ENCODE data around the gene DDX11.
"Not testable (repeated sequence)": the region's sequence is repeated elsewhere in the genome, so short reads cannot be mapped to it uniquely, and the experiment has no call there.

The DDX11 gene

DNA sequence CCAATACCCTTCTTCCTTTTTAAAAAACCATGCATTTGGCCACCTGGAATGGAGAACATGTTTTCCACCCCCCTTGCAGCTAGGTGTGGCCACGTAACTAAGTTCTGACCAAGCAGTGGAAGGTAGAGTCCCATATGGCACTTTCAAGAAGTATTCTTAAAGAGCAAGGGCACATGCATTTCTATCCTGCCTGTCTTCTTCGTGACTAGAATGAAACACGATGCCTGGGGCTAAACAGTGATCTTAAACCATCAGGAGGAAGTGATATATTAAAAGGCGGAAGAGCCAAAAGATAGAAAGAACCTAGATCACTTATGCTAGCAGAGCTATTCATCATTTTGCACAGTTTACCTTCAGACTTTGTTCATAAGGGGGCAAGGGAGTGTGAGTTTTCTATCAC lies 16.0 kb upstream of the DDX11 start:
- DNase-seq (ENCODE audit: insufficient read length, low spot score), result no peak
- FAIRE-seq, result no peak

DNA sequence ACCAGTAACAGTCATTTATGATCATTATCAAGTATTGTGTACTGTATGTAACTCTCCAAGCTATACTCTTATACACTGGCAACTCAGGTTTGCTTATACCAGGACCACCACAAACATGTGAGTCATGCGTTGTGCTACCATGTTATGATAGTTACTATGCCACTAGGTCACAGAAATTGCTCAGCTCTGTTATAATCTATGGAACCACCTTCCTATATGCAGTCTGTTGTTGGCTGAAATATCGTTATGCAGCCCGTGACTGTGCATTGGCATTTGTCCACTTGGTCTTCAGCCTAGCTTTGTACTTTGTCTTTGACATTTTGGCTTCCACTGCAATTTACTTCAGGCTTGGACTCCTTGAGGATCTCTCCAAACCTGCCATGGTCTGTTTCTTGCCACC lies 7.5 kb upstream of the DDX11 start:
- not testable (repeated sequence) for FAIRE-seq; DNase-seq (ENCODE audit: insufficient read length, low spot score)

DNA sequence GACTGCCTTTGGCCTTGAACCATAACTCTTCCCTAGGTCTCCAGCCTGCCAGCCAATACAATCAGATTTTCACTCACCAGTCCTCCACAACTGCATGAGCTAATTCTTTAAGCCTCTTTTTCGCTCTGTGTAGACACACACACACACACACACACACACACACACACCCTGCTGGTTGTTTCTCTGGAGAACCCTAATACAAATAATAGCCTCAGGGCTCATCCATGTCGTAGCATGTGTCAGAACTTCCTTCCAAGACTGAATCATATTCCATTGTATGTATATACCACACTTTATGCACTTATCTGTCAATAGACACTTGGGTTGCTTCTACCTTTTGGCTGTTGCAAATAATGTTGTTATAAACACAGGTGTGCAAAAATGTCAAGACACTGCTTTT lies 6.0 kb upstream of the DDX11 start:
- not testable (repeated sequence) for FAIRE-seq; DNase-seq (ENCODE audit: insufficient read length, low spot score)

DNA sequence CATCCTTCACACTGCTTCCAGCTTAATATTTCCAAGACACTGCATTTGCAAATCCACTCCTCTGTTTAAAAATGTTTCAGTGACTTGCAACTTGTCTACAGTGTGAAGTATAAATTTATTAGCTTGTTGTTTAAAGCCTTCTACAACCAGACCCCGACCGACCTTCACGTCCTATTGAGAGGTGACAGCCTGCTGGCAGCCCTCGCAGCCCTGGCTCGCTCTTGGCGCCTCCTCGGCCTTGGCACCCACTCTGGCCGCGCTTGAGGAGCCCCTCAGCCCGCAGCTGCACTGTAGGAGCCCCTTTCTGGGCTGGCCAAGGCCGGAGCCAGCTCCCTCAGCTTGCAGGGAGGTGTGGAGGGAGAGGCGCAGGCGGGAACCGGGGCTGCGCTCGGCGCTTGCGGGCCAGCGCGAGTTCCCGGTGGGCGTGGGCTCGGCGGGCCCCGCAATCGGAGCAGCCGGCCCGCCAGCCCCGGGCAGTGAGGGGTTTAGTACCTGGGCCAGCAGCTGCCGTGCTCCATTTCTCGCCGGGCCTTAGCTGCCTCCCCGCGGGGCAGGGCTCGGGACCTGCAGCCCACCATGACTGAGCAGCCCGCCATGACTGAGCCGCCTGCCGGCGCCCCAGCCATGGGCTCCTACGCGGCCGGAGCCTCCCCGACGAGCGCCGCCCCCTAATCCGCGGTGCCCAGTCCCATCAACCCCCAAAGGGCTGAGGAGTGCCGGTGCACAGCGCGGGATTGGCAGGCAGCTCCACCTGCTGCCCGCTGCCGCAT lies 2.5 kb upstream of the DDX11 start:
- not testable (repeated sequence) for FAIRE-seq

DNA sequence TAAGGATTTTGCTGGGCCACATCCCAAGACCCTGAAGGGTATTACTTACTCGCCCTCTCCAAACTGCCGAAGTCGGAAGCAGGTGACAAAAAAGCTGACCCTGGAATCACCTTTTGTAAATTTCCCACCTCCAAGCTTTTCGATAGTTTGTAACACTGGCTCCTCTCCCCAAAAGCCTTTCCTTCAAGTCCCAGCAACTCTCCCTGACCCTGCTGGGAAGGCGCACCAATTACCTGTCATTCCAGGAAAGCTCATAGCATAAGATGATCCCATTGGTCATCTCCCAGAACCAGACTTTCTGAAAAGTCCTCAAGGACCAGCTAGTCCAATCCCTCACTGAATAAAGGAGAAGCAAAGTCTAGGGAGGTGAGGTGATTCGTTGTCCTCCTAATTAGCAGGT lies 698 bp upstream of the DDX11 start:
- not testable (repeated sequence) for FAIRE-seq; DNase-seq (ENCODE audit: insufficient read length, low spot score)

More for the DNA sequence above, 2.5 kb upstream of the DDX11 start:
- not testable (repeated sequence) for DNase-seq (ENCODE audit: insufficient read length, low spot score)

DNA sequence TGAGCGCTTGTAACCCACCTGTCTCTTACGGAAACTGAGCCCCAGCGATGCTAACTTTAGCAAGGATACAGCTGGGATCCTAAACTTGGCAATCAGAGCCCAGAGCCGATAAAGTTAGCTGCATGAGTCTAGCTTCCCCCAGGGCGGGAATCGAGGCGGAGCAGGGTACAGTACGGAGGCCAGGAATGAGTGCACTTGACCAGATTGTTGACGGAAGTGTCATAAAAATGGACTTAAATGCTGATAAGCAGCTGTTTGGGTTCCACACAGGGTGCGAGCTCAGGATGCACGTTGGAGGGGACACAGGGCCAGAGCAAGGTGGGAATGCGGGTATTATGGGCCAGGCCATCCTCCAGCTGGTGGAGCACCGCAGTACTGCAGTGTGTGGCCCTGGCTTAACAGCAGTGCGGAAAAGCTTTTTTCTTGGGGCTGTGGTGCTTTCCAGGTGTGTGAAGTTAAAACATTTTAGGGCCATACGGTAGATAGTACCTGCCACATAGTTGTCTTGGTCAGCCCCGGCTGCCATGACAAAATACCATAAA lies 744 bp downstream of the DDX11 start:
- not testable (repeated sequence) for DNase-seq (ENCODE audit: insufficient read length, low spot score); FAIRE-seq

DNA sequence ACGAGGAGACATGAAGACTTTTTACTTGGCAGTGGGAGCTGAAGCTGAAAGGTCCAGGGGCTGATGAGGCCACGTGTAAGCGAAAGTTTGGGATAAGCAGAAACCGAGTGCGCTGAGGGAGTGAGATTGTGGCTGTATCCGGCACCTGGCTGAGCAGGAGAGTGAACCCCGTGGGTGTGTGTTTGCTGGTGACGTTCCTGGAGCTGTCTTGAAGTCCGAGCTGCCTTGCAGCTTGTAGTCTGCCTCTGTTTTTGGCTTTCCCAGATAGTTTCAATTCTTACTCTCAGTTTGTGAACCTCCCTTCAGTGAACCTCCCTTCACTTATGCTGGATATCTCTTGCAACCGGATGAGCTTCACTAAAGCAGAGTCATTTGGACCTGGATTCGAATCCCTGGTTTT lies 2.5 kb downstream of the DDX11 start:
- FAIRE-seq; DNase-seq (ENCODE audit: insufficient read length, low spot score): not testable (repeated sequence)

DNA sequence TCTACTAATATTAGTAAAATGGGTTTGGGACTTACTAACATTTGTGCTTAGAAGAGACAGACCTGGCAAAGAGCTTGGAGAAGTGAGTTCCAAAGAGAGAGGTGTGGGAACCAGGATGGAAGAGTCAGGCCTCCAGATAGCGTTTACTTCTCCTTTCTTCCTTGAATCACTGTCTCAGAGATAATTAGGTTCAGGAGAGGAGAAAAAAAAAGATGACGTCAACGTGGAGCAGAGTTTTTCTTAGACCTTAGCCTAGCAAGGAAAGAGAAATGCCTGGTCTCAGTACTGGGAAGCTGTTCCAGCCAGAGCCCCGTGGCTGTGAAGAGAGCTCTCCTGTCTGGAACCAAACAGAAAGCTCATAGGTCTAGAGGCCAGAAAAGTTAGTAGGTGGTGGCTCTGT lies 3.4 kb downstream of the DDX11 start:
- DNase-seq (ENCODE audit: insufficient read length, low spot score); FAIRE-seq: not testable (repeated sequence)

DNA sequence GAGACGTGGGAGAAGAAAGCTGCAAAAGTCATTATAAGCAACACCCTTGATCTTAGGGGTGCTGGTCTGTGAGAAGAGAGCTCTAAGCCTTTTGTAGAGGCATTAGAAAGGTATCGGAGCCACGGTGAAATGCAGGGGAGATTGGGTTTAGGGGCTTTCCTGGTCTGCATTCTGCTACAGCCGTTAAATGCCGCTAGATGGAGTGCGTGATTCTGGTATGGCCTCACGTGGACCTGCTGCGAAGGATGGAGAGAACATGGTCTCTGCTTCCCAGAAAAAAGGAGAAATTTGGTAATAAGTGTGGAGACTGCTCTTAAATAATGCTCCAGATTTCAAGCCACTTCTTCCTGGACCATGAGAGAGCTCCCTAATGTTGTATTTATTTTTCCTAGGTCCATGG lies 4.3 kb downstream of the DDX11 start:
- not testable (repeated sequence) for DNase-seq (ENCODE audit: insufficient read length, low spot score); FAIRE-seq

DNA sequence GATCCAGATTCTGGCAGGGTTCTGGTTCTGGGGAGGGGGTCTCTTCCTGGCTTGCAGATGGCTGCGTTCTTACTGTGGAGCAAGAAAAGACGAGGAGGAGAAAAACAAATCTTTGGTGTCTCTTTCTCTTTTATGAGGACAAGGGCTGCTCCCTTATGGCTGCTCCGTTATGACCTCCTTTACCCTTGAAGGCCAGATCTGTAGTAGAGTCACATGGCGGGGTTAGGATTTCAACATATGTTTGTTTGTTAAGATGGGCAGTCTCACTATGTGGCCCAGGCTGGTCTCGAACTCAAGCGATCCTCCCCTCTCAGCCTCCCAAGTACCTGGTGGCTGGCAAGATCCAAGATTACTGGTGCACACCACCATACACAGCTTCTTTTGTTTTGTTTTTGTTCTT lies 5.8 kb downstream of the DDX11 start:
- not testable (repeated sequence) for DNase-seq (ENCODE audit: insufficient read length, low spot score); FAIRE-seq

DNA sequence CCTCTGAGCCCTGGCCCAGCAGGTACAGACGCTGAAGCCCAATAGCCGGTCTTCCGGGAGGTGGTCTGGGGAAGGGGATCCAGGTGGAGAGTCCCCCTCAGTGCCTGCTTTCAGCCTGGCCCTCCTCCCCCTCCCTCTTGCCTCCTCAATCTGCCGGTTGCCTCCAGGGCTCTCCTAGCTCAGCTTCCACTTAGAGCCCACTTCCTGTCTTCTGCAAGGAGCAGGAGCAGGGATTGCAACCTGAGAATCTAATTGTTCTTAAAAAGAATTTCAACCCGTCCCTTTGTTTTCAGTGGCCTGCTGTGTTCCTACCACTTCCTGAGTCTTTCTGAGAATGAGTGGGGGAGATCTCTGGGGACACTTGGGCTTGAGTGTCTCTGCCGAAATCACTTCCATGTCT lies 6.6 kb downstream of the DDX11 start:
- FAIRE-seq; DNase-seq (ENCODE audit: insufficient read length, low spot score): not testable (repeated sequence)

DNA sequence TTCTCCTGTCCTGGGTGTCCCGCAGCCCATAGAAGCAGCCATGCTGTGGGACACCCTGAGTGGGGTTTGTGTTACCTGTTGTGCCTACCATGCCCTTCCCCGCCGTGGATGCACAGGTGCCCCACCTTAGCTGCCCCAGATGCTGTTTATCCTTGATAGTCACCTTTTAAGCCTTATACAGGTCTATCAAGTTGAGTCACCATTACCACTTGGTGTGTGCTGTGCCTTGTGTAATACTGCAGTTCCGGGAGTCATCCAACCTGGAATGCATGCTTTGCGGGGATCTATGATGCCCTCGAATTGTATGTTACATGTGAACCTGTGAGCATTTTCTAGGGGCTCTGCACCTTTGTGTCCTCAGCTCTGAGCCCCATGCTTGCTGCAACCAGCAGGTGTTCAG lies 7.6 kb downstream of the DDX11 start:
- not testable (repeated sequence) for FAIRE-seq

DNA sequence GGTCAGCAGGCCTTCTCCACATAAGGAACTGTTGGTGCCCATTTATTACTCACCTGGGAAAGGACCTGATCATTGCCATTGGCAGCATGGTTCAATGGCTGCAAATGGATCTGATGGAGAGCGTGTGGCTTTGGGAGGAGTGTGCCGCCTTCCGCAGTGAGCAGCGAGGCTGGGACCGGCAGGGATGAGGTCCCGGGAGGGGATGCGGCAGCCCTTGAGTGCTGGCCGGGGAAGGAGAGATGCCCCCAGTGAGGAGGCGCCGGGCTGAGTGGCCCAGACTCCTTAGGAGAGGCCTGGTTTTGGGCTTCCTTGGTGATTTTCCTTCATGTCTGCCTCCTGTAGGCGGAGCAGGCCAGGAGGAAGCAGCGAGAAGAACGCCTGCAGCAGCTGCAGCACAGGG lies 10.6 kb downstream of the DDX11 start:
- not testable (repeated sequence) for DNase-seq (ENCODE audit: insufficient read length, low spot score); FAIRE-seq

More for the DNA sequence above, 7.6 kb downstream of the DDX11 start:
- DNase-seq (ENCODE audit: insufficient read length, low spot score), result not testable (repeated sequence)

DNA sequence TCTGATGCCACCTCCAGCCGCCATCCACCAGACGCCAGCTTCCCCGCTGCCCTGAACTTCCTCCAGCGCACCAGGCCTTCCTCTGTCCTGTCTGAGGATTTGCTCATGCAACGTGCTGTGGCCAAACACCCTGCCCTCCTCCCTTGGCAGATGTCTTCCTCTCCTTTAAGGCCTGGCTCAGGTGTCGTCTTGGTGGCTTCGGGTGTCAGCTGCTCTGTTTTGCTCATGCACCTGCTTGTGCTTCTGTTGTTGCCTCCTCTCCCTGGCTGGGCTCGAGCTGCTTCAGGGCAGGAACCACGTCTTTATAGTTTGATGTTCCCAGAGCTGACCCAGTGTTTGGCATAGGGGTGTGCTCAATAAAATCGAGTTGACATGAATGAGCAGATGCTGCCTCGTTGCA lies 12.4 kb downstream of the DDX11 start:
- DNase-seq (ENCODE audit: insufficient read length, low spot score); FAIRE-seq: not testable (repeated sequence)

DNA sequence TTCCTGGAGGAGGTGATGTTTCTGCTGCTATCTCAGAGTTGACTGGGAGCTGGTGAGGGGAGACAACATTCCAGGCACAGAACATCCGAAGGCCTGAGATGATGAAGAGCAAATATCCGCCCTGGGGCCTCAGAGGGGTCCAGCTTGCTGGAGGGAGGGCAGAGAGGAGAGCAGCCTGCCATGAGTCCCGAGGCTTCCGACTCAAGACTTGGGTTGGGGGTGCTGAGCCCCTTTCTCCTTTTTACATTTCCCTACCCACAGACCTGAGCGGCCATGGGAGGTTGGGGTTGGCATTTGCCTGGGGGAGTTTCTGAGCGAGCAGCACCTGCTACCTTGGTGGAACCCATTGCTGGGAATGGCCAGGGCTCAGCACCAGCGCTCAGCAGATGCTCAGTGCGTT lies 13.8 kb downstream of the DDX11 start:
- DNase-seq (ENCODE audit: insufficient read length, low spot score); FAIRE-seq: not testable (repeated sequence)

DNA sequence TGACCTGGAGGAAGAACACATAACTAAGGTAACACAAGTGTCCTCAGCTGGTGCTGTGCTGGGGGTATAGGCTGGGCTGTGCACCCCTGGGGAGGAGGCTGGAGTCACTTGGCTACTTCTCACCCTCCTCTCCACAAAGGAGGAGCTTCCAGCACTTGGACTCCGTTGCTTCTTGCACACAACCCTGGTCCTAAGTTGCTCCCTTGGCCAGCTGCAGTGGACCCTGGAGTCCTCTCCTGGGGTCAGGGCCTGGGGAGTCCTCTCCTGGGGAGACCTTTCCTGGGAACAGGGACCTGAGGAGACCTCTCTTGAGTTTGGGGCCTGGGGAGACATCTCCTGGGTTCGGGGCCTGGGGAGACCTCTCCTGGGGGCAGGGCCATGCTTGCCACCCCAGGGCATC lies 14.3 kb downstream of the DDX11 start:
- not testable (repeated sequence) for FAIRE-seq; DNase-seq (ENCODE audit: insufficient read length, low spot score)

DNA sequence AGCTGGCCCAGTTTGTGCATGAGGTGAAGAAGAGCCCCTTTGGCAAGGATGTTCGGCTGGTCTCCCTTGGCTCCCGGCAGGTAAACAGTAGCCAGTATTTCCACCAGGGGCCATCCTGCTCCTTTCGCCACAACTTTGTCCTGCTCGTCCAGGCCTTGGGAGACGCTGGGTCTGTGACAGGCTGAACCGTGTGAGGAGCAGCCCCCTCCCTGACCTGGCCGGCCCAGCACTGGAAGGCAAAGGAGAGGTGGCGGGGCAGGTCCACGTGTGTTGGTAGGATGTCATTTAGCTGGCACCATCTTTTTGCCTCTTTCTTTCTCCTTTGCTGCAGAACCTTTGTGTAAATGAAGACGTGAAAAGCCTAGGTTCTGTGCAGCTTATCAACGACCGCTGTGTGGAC lies 15.4 kb downstream of the DDX11 start:
- no peak for DNase-seq (ENCODE audit: insufficient read length, low spot score)
- no peak for FAIRE-seq

DNA sequence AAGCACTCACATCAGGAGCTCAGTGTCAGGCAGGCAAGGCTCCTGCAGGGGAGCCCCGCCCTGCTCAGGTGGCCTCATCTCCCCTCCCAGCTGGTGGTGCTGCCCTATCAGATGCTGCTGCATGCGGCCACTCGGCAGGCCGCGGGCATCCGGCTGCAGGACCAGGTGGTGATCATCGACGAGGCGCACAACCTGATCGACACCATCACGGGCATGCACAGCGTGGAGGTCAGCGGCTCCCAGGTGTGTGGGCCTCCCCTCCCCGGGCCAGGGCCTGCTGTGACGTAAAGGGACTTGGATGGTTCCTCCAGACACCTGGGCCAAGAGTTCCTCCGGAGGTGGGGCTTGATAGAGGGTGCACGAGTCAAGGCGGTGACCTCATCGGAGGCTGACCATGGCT lies 18.0 kb downstream of the DDX11 start:
- FAIRE-seq; DNase-seq (ENCODE audit: insufficient read length, low spot score): not testable (repeated sequence)

DNA sequence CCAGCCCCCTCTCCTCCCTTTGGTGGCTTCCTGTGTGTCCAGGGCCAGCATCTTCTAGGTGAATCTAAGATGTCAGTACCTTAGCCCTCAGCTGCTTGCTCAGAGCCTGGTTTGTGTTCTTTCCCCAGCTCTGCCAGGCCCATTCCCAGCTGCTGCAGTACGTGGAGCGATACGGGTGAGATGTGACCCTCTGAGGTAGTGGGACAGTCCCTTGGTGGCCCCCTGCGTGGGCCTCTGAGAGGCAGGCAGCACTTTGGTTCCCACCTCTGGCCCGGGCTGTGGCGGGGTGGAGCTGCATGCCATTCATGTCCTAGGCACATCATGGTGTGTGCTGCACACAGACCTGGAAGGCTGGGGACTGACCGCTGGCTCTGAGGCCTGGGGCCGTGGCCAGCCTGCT lies 19.1 kb downstream of the DDX11 start:
- not testable (repeated sequence) for FAIRE-seq; DNase-seq (ENCODE audit: insufficient read length, low spot score)

DNA sequence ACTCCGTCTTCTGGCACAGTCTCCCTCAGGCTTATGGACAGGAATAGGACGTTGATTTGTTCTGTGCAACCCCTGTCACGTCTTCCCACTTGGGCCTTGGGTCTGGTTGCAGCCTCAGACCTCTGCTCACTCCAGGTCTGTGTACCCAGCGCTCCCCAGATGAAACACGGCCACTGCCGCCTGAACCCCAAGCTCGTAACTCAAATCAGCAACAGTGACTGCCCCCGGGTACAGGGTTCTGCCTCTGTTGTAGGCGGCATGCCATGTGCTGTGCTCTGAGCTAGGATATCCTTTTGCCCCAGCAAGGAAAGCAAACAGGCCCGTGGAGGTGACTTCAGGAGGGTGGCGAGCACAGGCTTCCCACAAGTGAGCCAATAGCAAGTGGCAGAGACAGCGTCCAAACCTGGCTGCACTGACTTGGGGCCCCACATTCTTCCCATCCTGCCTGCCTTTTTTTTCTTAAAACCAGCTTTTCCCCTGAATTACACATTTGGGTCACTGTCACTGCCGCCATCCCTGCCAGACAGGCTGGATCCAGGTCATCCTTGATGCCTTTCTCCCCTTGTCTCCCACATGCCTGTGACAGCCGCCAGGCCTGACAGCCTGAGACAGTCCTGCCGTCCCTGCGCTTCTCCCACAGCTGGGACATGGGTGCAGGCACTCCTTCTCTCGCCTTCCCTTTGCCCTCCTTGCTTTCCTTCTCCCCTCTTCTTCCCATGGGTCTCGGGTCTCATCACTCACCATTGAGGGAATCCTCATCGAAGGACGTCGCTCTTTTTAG lies 21.6 kb downstream of the DDX11 start:
- not testable (repeated sequence) for DNase-seq (ENCODE audit: insufficient read length, low spot score); FAIRE-seq
